PC-3 (cell line): ENCODE data around the gene VIPR2. TPM values are rescaled to one million over a fixed set of nuclear protein-coding genes. Genes with fewer than 3 reads are reported as not detected.

Experiments used
- ATAC-seq: fragments of 200-7000 bp; cut with Tn5 transposase; 2 replicates; pipeline ENCODE4 v1.9.1; 2020; ENCODE audit warnings: mild to moderate bottlenecking, moderate library complexity
- BruUV-seq: library from RNA; stranded (reverse); fragments of 400-500 nt; replicated peaks from 2 replicates; lab custom pipeline; 2021; lab: Mats Ljungman, UMichigan
- CTCF ChIA-PET: fragments of 300-600 bp; sonication (Branson Sonifier 250); formaldehyde crosslinking; loops from one replicate; lab custom pipeline; 2022; ENCODE audit warnings: antibody characterized with exemption; lab: Charles Lee
- POLR2A ChIA-PET: fragments of 300-600 bp; sonication (Branson Sonifier 250); formaldehyde crosslinking; loops from one replicate; lab custom pipeline; 2022; ENCODE audit warnings: antibody characterized with exemption; ENCODE audit not compliant: unreplicated experiment; lab: Charles Lee
- DNase-seq: peaks from one replicate; pipeline ENCODE4 v3.0.0-alpha.2; 2015
- H2AFZ ChIP-seq: fragments of 300-600 bp; sonication (generic); 2 replicates; pipeline ENCODE4 v1.6.0; 2016; ENCODE audit warnings: antibody characterized with exemption, low read length
- H3F3A ChIP-seq: fragments of 300-600 bp; sonication (generic); one replicate; pipeline ENCODE4 v1.6.0; 2017; ENCODE audit warnings: antibody characterized with exemption, low read length, control low read depth, mild to moderate bottlenecking; ENCODE audit not compliant: unreplicated experiment
- H3K27ac ChIP-seq: fragments of 300-600 bp; sonication (generic); 2 replicates; pipeline ENCODE4 v1.5.1; 2016; ENCODE audit warnings: mild to moderate bottlenecking, low read length
- H3K27me3 ChIP-seq: fragments of 300-600 bp; sonication (generic); 2 replicates; pipeline ENCODE4 v1.6.1; 2016; ENCODE audit warnings: low read length, mixed read lengths
- H3K36me3 ChIP-seq: fragments of 300-600 bp; sonication (generic); 2 replicates; pipeline ENCODE4 v1.6.1; 2016; ENCODE audit warnings: low read depth, mixed run types, low read length, mixed read lengths
- H3K4me1 ChIP-seq: fragments of 300-600 bp; sonication (generic); 2 replicates; pipeline ENCODE4 v1.5.1; 2016; ENCODE audit warnings: low read length; ENCODE audit not compliant: insufficient read depth
- H3K4me2 ChIP-seq: fragments of 300-600 bp; sonication (generic); 2 replicates; pipeline ENCODE4 v1.6.0; 2016; ENCODE audit warnings: low read length
- H3K4me3 ChIP-seq: fragments of 300-600 bp; sonication (generic); 2 replicates; pipeline ENCODE4 v1.5.1; 2016; ENCODE audit warnings: mild to moderate bottlenecking, low read length, mixed read lengths
- H3K79me2 ChIP-seq: fragments of 300-600 bp; sonication (generic); 2 replicates; pipeline ENCODE4 v1.6.1; 2017; ENCODE audit warnings: low read length, mixed read lengths
- H3K9ac ChIP-seq: fragments of 300-600 bp; sonication (generic); 2 replicates; pipeline ENCODE4 v1.6.0; 2016; ENCODE audit warnings: mild to moderate bottlenecking, low read length
- H3K9me2 ChIP-seq: fragments of 300-600 bp; sonication (generic); replicated peaks from 2 replicates; pipeline ENCODE4 v1.6.1; 2016; ENCODE audit warnings: mixed run types, low read length, mixed read lengths
- H3K9me3 ChIP-seq: fragments of 300-600 bp; sonication (generic); 2 replicates; pipeline ENCODE4 v1.6.1; 2016; ENCODE audit warnings: low read length, mixed read lengths
- H4K20me1 ChIP-seq: fragments of 300-600 bp; sonication (generic); 2 replicates; pipeline ENCODE4 v1.6.1; 2016; ENCODE audit warnings: low read length, mixed read lengths
- EZH2 ChIP-seq: fragments of 300-600 bp; sonication (generic); IDR thresholded peaks from one replicate; pipeline ENCODE4 v1.6.1; 2017; ENCODE audit warnings: antibody characterized with exemption, mild to moderate bottlenecking, low read length; ENCODE audit not compliant: unreplicated experiment
- EZH2phosphoT487 ChIP-seq: fragments of 300-600 bp; sonication (generic); IDR thresholded peaks from 2 replicates; pipeline ENCODE4 v1.6.1; 2018; ENCODE audit warnings: mild to moderate bottlenecking, antibody characterized with exemption, low read length, borderline replicate concordance
- intact Hi-C: fragments of 100-400 bp; cut with micrococcal nuclease; formaldehyde crosslinking; loops from 2 replicates; pipeline ENCODE4 v1.9.0; 2023
- total RNA-seq: library from RNA; depleted of rRNA; stranded (reverse); fragments of >200 nt; gene quantifications from 2 replicates; pipeline ENCODE4 v1.2.3, GENCODE V29; 2014
- TF ChIP-seq, protein P1 (sequence below): fragments of 300-600 bp; sonication (generic); conservative IDR thresholded peaks from 2 replicates; pipeline ENCODE4 v1.5.1; 2017; ENCODE audit warnings: antibody characterized with exemption, low read depth, mild to moderate bottlenecking, low read length

VIPR2 gene
- total RNA-seq, 1 experiment from 2014 or later, result not detected

DNA sequence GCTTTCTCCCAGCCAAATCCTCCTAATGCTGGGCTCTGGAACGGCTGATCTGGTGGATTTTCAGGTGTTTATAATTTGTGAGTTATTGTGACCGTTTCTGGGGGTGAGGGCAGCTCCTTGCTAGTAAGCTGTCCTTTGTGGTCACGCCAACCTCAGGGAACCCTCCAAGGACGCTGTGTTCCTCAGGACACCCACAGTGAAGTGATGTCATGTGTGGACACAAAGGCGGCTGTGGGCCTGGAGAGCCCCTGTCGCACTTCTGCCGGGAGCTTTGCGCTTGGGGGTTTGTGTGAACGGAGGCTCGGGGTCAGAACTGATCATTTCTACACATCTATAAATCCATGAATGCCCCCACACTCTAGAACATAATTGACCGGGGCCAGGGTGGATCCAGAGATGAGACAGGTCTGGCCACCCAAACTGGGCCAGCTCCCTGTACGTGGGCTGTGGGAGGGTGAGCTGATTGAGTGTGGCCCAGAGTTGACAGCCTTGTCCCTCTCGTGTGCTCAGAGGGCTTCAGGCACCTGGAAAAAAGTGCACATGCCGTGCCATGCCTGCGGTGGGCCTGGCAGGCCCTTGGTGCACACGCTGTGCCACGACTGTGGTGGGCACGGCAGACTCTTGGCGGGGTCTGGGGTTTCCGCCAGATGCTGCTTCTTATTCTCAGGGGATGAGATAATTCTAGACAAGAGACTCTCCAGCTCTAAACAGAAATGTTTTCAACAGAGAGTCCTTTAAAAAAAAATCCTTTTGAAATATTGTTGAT, 130.2 kb downstream of the VIPR2 start:
- DNase-seq (no peak), ATAC-seq (no peak)
- no peaks in the 10 kb centered on the region for H3K27me3 ChIP-seq
- no TSS peak for BruUV-seq
- no peaks in the 10 kb centered on the region for H3K79me2 ChIP-seq
- no peak overlapping the region for H2AFZ ChIP-seq
- ChIA-PET POLR2A (no interaction called here), CTCF (no interaction called here)
- H3K4me2 ChIP-seq, result no peak overlapping the region
- peaks cover 34% of the 10 kb centered on the region for H3K4me1 ChIP-seq
- H4K20me1 ChIP-seq, result no peaks in the 10 kb centered on the region
- intact Hi-C loops, result no loop called here
- H3K4me3 ChIP-seq, result no peak overlapping the region
- no peaks in the 10 kb centered on the region for H3K9me3 ChIP-seq
- H3K9ac ChIP-seq, result peak overlapping the region; percentile 56
- peak overlapping the region; percentile 79 for H3K27ac ChIP-seq
- H3K36me3 ChIP-seq, result no peaks in the 10 kb centered on the region
- no peaks in the 10 kb centered on the region for H3K9me2 ChIP-seq
- TF ChIP-seq, protein P1, sequence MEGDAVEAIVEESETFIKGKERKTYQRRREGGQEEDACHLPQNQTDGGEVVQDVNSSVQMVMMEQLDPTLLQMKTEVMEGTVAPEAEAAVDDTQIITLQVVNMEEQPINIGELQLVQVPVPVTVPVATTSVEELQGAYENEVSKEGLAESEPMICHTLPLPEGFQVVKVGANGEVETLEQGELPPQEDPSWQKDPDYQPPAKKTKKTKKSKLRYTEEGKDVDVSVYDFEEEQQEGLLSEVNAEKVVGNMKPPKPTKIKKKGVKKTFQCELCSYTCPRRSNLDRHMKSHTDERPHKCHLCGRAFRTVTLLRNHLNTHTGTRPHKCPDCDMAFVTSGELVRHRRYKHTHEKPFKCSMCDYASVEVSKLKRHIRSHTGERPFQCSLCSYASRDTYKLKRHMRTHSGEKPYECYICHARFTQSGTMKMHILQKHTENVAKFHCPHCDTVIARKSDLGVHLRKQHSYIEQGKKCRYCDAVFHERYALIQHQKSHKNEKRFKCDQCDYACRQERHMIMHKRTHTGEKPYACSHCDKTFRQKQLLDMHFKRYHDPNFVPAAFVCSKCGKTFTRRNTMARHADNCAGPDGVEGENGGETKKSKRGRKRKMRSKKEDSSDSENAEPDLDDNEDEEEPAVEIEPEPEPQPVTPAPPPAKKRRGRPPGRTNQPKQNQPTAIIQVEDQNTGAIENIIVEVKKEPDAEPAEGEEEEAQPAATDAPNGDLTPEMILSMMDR, result no peak
- TF ChIP-seq EZH2 (no peak), EZH2phosphoT487 (no peak)
- H3F3A ChIP-seq, result no peaks in the 10 kb centered on the region

DNA sequence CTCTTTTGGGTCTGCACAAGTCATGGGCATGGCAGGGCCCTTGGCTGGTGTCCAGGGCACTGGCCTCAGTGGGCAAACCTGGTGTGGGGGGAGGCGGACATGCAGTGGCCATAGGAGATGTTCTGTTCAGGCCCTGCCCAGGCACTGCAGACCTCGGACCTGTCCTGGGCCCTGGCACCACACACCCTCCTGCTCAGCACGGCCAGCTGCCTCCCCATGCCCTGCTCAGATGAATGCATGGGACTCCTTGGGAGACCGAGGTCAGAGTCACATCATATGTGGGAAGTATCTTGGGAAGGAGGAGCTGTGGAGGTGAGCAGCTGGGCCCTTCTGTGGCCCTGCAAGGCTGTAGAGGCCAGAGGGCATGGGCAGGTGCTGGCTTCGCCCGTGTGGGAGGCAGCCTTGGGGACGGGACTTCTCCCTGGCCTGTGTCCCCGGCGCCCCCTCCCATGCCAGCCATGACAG, 130.8 kb downstream of the VIPR2 start:
- no peaks in the 10 kb centered on the region for H3K9me2 ChIP-seq
- CTCF ChIA-PET, result no interaction called here
- no peaks in the 10 kb centered on the region for H3K9me3 ChIP-seq
- intact Hi-C loops, result no loop called here
- ATAC-seq (no peak), DNase-seq (no peak)
- POLR2A ChIA-PET, result no interaction called here
- no peak overlapping the region for H2AFZ ChIP-seq
- H3K36me3 ChIP-seq, result no peaks in the 10 kb centered on the region
- no peaks in the 10 kb centered on the region for H4K20me1 ChIP-seq
- H3K27ac ChIP-seq, result no peak overlapping the region
- H3K4me1 ChIP-seq, result peaks cover 34% of the 10 kb centered on the region
- H3K27me3 ChIP-seq, result no peaks in the 10 kb centered on the region; the same call in 1 of the 2 replicates
- no peak for TF ChIP-seq EZH2
- no peak overlapping the region for H3K4me2 ChIP-seq
- no peak overlapping the region for H3K9ac ChIP-seq
- H3K4me3 ChIP-seq, result no peak overlapping the region
- H3F3A ChIP-seq, result no peaks in the 10 kb centered on the region
- no peaks in the 10 kb centered on the region for H3K79me2 ChIP-seq
- BruUV-seq, result no TSS peak

DNA sequence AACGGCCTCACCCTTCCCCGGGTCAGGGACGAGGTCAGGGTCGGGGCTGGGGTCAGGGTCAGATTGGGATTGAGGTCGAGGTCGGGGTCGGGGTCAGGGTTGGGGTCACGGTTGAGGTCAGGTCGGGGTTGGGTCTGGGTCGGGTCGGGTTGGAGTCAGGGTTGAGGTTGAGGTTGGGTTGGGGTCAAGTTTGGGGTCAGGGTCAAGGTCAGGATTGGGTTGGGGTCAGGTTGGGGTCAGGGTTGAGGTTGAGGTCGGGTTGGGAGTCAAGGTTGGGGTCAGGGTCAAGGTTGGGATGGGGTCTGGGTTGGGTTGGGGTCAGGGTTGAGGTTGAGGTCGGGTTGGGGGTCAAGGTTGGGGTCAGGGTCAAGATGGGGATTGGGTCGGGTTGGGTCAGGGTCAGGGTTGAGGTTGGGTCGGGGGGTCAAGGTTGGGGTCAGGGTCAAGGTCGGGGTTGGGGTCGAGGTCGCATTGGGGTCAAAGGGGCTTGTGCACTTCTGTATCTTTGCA, 131.4 kb downstream of the VIPR2 start:
- DNase-seq (no peak), ATAC-seq (no peak)
- no peaks in the 10 kb centered on the region for H3K36me3 ChIP-seq
- H3K9me2 ChIP-seq, result no peaks in the 10 kb centered on the region
- no peak overlapping the region for H3K4me3 ChIP-seq
- TF ChIP-seq EZH2 (no peak), EZH2phosphoT487 (no peak)
- TF ChIP-seq, protein P1, result no peak
- no peaks in the 10 kb centered on the region for H3K79me2 ChIP-seq
- no TSS peak for BruUV-seq
- peak overlapping the region; percentile 42 for H3K4me2 ChIP-seq
- peak overlapping the region; percentile 18; the same call in 1 of the 2 replicates for H3K9ac ChIP-seq
- H3F3A ChIP-seq, result no peaks in the 10 kb centered on the region
- H3K27ac ChIP-seq, result peak overlapping the region; percentile 80
- H3K4me1 ChIP-seq, result peaks cover 34% of the 10 kb centered on the region
- intact Hi-C loops, result no loop called here
- no peaks in the 10 kb centered on the region for H3K9me3 ChIP-seq
- no peak overlapping the region for H2AFZ ChIP-seq
- H4K20me1 ChIP-seq, result no peaks in the 10 kb centered on the region
- ChIA-PET POLR2A (no interaction called here), CTCF (no interaction called here)
- peaks cover 6% of the 10 kb centered on the region; the same call in 1 of the 2 replicates for H3K27me3 ChIP-seq
